SK-N-SH (cell line): ENCODE data around the gene PLA2G4C. TPM values are rescaled to one million over a fixed set of nuclear protein-coding genes. Genes with fewer than 3 reads are reported as not detected.

Experiments
- CTCF ChIA-PET: fragments of 300-600, 350-600 bp; formaldehyde crosslinking; extraction: SDS; loops from one replicate; lab custom pipeline; 2021; lab: Yijun Ruan, JAX
- POLR2A ChIA-PET: fragments of 350-600 bp; sonication (Branson Sonifier 250); formaldehyde crosslinking; extraction: SDS; loops from one replicate; lab custom pipeline; 2020; ENCODE audit warnings: antibody characterized with exemption, inconsistent platforms; lab: Yijun Ruan, JAX
- DNase-seq: peaks from one replicate; pipeline ENCODE4 v3.0.0; 2012
- H2AFZ ChIP-seq: fragments of 200-600 bp; sonication (generic); 2 replicates; pipeline ENCODE4 v1.8.1; 2016; ENCODE audit warnings: antibody characterized with exemption, mild to moderate bottlenecking, low read depth
- H3F3A ChIP-seq: fragments of 200-600 bp; sonication (generic); replicated peaks from 2 replicates; pipeline ENCODE3; 2016; ENCODE audit warnings: antibody characterized with exemption, mild to moderate bottlenecking; ENCODE audit not compliant: insufficient read depth
- H3K27ac ChIP-seq, 2 experiments: fragments of 200-500 bp in 1 of 2; fragments of 200-600 bp in 1 of 2; sonication (Bioruptor generic) in 1 of 2; sonication (generic), shearing (Covaris generic) in 1 of 2; 2 replicates each; pipeline versions ENCODE4 v1.5.1 to v1.6.1; 2014 to 2016; ENCODE audit warnings: low read depth in 2 of 2, inconsistent platforms in 1 of 2, low read length in 1 of 2, mild to moderate bottlenecking in 1 of 2, mixed read lengths in 1 of 2
- H3K27me3 ChIP-seq: fragments of 200-600 bp; sonication (generic), shearing (Covaris generic); 2 replicates; pipeline ENCODE4 v1.6.1; 2016; ENCODE audit warnings: mixed run types; ENCODE audit not compliant: insufficient read depth
- H3K36me3 ChIP-seq, 2 experiments: fragments of 200-500 bp in 1 of 2; fragments of 200-600 bp in 1 of 2; sonication (Bioruptor generic) in 1 of 2; sonication (generic) in 1 of 2; replicated peaks in 1 of 2; 2 replicates each; pipeline versions ENCODE3 to v1.5.1; 2014 to 2016; ENCODE audit warnings: low read length in 1 of 2, mild to moderate bottlenecking in 1 of 2; ENCODE audit not compliant: insufficient read depth in 2 of 2, control insufficient read depth in 1 of 2
- H3K4me1 ChIP-seq, 2 experiments: fragments of 200-500 bp in 1 of 2; fragments of 200-600 bp in 1 of 2; sonication (Bioruptor generic) in 1 of 2; sonication (generic), shearing (Covaris generic) in 1 of 2; 2 replicates each; pipeline versions ENCODE4 v1.5.1 to v1.6.1; 2014 to 2016; ENCODE audit warnings: low read depth in 1 of 2, low read length in 1 of 2, mixed run types in 1 of 2; ENCODE audit not compliant: insufficient read depth in 2 of 2, control insufficient read depth in 1 of 2
- H3K4me2 ChIP-seq: fragments of 200-600 bp; sonication (generic), shearing (Covaris generic); 2 replicates; pipeline ENCODE4 v1.6.1; 2017; ENCODE audit warnings: mixed run types
- H3K4me3 ChIP-seq, 2 experiments: fragments of 200-500 bp in 1 of 2; fragments of 200-600 bp in 1 of 2; sonication (Bioruptor generic) in 1 of 2; sonication (generic), shearing (Covaris generic) in 1 of 2; 2 replicates each; pipeline versions ENCODE4 v1.5.1 to v1.8.1; 2014 to 2016; ENCODE audit warnings: low read depth in 2 of 2, inconsistent platforms in 1 of 2, low read length in 1 of 2, mild to moderate bottlenecking in 1 of 2, mixed read lengths in 1 of 2, moderate library complexity in 1 of 2
- H3K79me2 ChIP-seq: fragments of 200-600 bp; sonication (generic); 2 replicates; pipeline ENCODE4 v1.8.1; 2017; ENCODE audit warnings: mild to moderate bottlenecking; ENCODE audit not compliant: insufficient read depth
- H3K9ac ChIP-seq: fragments of 200-600 bp; sonication (generic); 2 replicates; pipeline ENCODE4 v1.6.1; 2017; ENCODE audit warnings: mixed run types
- H3K9me2 ChIP-seq: fragments of 200-600 bp; sonication (generic); 2 replicates; pipeline ENCODE4 v1.6.1; 2017; ENCODE audit warnings: mixed run types
- H3K9me3 ChIP-seq: fragments of 200-600 bp; sonication (generic); 2 replicates; pipeline ENCODE4 v1.6.1; 2017; ENCODE audit warnings: mixed run types, mild to moderate bottlenecking, moderate library complexity
- H4K20me1 ChIP-seq: fragments of 200-600 bp; sonication (generic); 2 replicates; pipeline ENCODE4 v1.6.1; 2017; ENCODE audit warnings: mild to moderate bottlenecking, mixed run types; ENCODE audit not compliant: insufficient read depth
- ELF1 ChIP-seq: IDR thresholded peaks from 2 replicates; pipeline ENCODE4 v1.4.0; 2012
- EP300 ChIP-seq, 2 experiments: IDR thresholded peaks; 2 replicates each; pipeline versions ENCODE4 v1.4.0 to v1.6.1; 2012; ENCODE audit warnings: borderline replicate concordance in 1 of 2, low read depth in 1 of 2, low read length in 1 of 2
- EZH2phosphoT487 ChIP-seq: fragments of 200-600 bp; sonication (generic); IDR thresholded peaks from 2 replicates; pipeline ENCODE4 v1.6.1; 2017; ENCODE audit warnings: low read depth, mixed run types, mild to moderate bottlenecking, antibody characterized with exemption, moderate library complexity, borderline replicate concordance
- FOSL2 ChIP-seq: IDR thresholded peaks from 2 replicates; pipeline ENCODE4 v1.4.0; 2012; ENCODE audit warnings: low read depth, mild to moderate bottlenecking, moderate library complexity, borderline replicate concordance
- FOXJ3 ChIP-seq: sonication (generic); formaldehyde crosslinking; IDR thresholded peaks from 2 replicates; pipeline ENCODE4 v1.5.1; 2020; ENCODE audit warnings: mild to moderate bottlenecking, missing genetic modification reagents
- FOXM1 ChIP-seq: IDR thresholded peaks from 2 replicates; pipeline ENCODE4 v1.4.0; 2012; ENCODE audit warnings: low read depth, mild to moderate bottlenecking
- IRF3 ChIP-seq: fragments of 150-350 bp; IDR thresholded peaks from 2 replicates; pipeline ENCODE4 v1.6.1; 2016; ENCODE audit warnings: mild to moderate bottlenecking, low read depth, low read length
- MEF2A ChIP-seq: IDR thresholded peaks from 2 replicates; pipeline ENCODE4 v1.4.0; 2012; ENCODE audit warnings: low read depth, borderline replicate concordance
- MXI1 ChIP-seq: IDR thresholded peaks from 2 replicates; pipeline ENCODE4 v1.6.1; 2012; ENCODE audit warnings: mild to moderate bottlenecking, low read depth, low read length, improper control_type of control experiment
- NFIC ChIP-seq: IDR thresholded peaks from 2 replicates; pipeline ENCODE4 v1.4.0; 2012; ENCODE audit warnings: borderline replicate concordance
- POLR2AphosphoS5 ChIP-seq: IDR thresholded peaks from 2 replicates; pipeline ENCODE4 v1.6.1; 2012; ENCODE audit warnings: low read depth, low read length
- RCOR1 ChIP-seq: fragments of 150-350 bp; IDR thresholded peaks from 2 replicates; pipeline ENCODE4 v1.6.1; 2017; ENCODE audit warnings: antibody characterized with exemption, low read length
- REST ChIP-seq: IDR thresholded peaks from 2 replicates; pipeline ENCODE4 v1.6.1; 2012; ENCODE audit warnings: mild to moderate bottlenecking, low read depth, low read length, moderate library complexity
- RFX5 ChIP-seq: IDR thresholded peaks from 2 replicates; pipeline ENCODE4 v1.6.1; 2012; ENCODE audit warnings: mild to moderate bottlenecking, improper control_type of control experiment, low read length
- RXRA ChIP-seq: IDR thresholded peaks from 2 replicates; pipeline ENCODE4 v1.4.0; 2012; ENCODE audit warnings: low read depth, mild to moderate bottlenecking, borderline replicate concordance
- SIN3A ChIP-seq: IDR thresholded peaks from 2 replicates; pipeline ENCODE4 v1.6.1; 2012; ENCODE audit warnings: low read depth, mild to moderate bottlenecking, low read length, moderate library complexity, borderline replicate concordance
- SMC3 ChIP-seq: IDR thresholded peaks from 2 replicates; pipeline ENCODE4 v1.6.1; 2012; ENCODE audit warnings: low read depth, low read length, improper control_type of control experiment
- TCF12 ChIP-seq: IDR thresholded peaks from 2 replicates; pipeline ENCODE4 v1.4.0; 2012
- USF1 ChIP-seq: IDR thresholded peaks from 2 replicates; pipeline ENCODE4 v1.4.0; 2012; ENCODE audit warnings: low read depth, borderline replicate concordance
- USF2 ChIP-seq: fragments of 150-350 bp; IDR thresholded peaks from 2 replicates; pipeline ENCODE4 v1.6.1; 2017; ENCODE audit warnings: antibody characterized with exemption, low read length, low read depth, borderline replicate concordance
- ZBTB33 ChIP-seq: IDR thresholded peaks from 2 replicates; pipeline ENCODE4 v1.4.0; 2012; ENCODE audit warnings: low read depth, borderline replicate concordance
- WGBS: methylation state at CpG from one replicate; pipeline ENCODE4 v1.1.6; 2017; ENCODE audit warnings: low lambda C conversion rate; 5-methylcytosine and 5-hydroxymethylcytosine counted together
- polyA plus RNA-seq, 3 experiments: library from polyadenylated mRNA; depleted of rRNA; stranded (reverse); fragments of >200 nt; gene quantifications; 2 replicates each; pipeline ENCODE4 v1.2.3, GENCODE V29; 2012

The PLA2G4C gene
- polyA plus RNA-seq, 1 of the 3 experiments (the other 2 are of a cell fraction) = 6.1 TPM

GRCh38 chr19:48060381-48060780 lies 50.2 kb downstream of the PLA2G4C start:
- H4K20me1 ChIP-seq = no peaks in the 10 kb centered on the region
- H3K36me3 ChIP-seq = no peaks in the 10 kb centered on the region
- no peak overlapping the region for H3K4me2 ChIP-seq
- no peak overlapping the region for H3K27ac ChIP-seq
- H3K9me2 ChIP-seq = no peaks in the 10 kb centered on the region
- no peak overlapping the region for H3K9ac ChIP-seq
- H3F3A ChIP-seq = no peaks in the 10 kb centered on the region
- ChIA-PET CTCF (no interaction called here), POLR2A (no interaction called here)
- WGBS = 14% methylated on average over 5 of the region's 5 CpGs
- no peak overlapping the region for H2AFZ ChIP-seq
- H3K4me1 ChIP-seq = no peaks in the 10 kb centered on the region
- H3K27me3 ChIP-seq = peaks cover 45% of the 10 kb centered on the region
- DNase-seq = no peak
- TF ChIP-seq IRF3 = no peak
- no peak for TF ChIP-seq FOSL2
- no peak for TF ChIP-seq POLR2AphosphoS5
- no peak for TF ChIP-seq TCF12
- no peak for TF ChIP-seq SMC3
- no peak for TF ChIP-seq ZBTB33
- TF ChIP-seq RCOR1 = no peak
- TF ChIP-seq RFX5 = no peak
- TF ChIP-seq EP300 (IDR thresholded peaks at IDR 0.05; ENCODE audit: borderline replicate concordance in 1 of 2, low read depth in 1 of 2, low read length in 1 of 2) = no peak
- no peak for TF ChIP-seq EZH2phosphoT487
- no peak for TF ChIP-seq USF2
- TF ChIP-seq NFIC = no peak
- TF ChIP-seq ELF1 = no peak
- TF ChIP-seq RXRA = no peak
- no peak for TF ChIP-seq MXI1
- TF ChIP-seq FOXM1 = no peak
- TF ChIP-seq, all 33 proteins: peak for 0
- H3K9me3 ChIP-seq = no peaks in the 10 kb centered on the region
- no peak overlapping the region for H3K4me3 ChIP-seq
- no peaks in the 10 kb centered on the region for H3K79me2 ChIP-seq

GRCh38 chr19:48059331-48059730 lies 51.3 kb downstream of the PLA2G4C start:
- Histone ChIP-seq H3K9ac (no peak overlapping the region), H3K79me2 (no peaks in the 10 kb centered on the region), H3K36me3 (no peaks in the 10 kb centered on the region), H3K27ac (no peak overlapping the region), H3K27me3 (peaks cover 46% of the 10 kb centered on the region), H3K9me3 (no peaks in the 10 kb centered on the region), H3K9me2 (no peaks in the 10 kb centered on the region), H3K4me2 (no peak overlapping the region), H4K20me1 (no peaks in the 10 kb centered on the region), H2AFZ (no peak overlapping the region), H3F3A (no peaks in the 10 kb centered on the region), H3K4me3 (no peak overlapping the region), H3K4me1 (no peaks in the 10 kb centered on the region)
- CTCF ChIA-PET = no interaction called here
- POLR2A ChIA-PET = no interaction called here
- 22% methylated on average over 6 of the region's 6 CpGs for WGBS
- DNase-seq = no peak
- no peak for TF ChIP-seq FOXJ3
- TF ChIP-seq EZH2phosphoT487 = no peak
- no peak for TF ChIP-seq REST
- no peak for TF ChIP-seq USF1
- TF ChIP-seq RCOR1 = no peak
- TF ChIP-seq SMC3 = no peak
- no peak for TF ChIP-seq MEF2A
- no peak for TF ChIP-seq FOSL2
- TF ChIP-seq RFX5 = no peak
- TF ChIP-seq SIN3A = no peak
